Suprapubic skin (tissue), 4 donors: ENCODE measurements around the gene SLC16A8. TPM values are rescaled to one million over a fixed set of nuclear protein-coding genes. Genes with fewer than 3 reads are reported as not detected.
"Not testable (repeated sequence)": the region's sequence is repeated elsewhere in the genome, so short reads cannot be mapped to it uniquely, and the experiment has no call there.

Experiments
- DNase-seq, 2 donors: peaks; one replicate each; pipeline ENCODE4 v3.0.0-alpha.2; 2019; ENCODE audit warnings: low spot score in 2 of 2
- H3K27ac ChIP-seq: fragments of 200-600 bp; sonication (generic); one replicate; pipeline ENCODE4 v1.5.1; 2019
- H3K27me3 ChIP-seq: fragments of 200-600 bp; sonication (generic); one replicate; pipeline ENCODE4 v1.5.1; 2019
- H3K36me3 ChIP-seq: fragments of 200-600 bp; sonication (generic); one replicate; pipeline ENCODE4 v1.5.1; 2019
- H3K4me1 ChIP-seq: fragments of 200-600 bp; sonication (generic); one replicate; pipeline ENCODE4 v1.5.1; 2019
- H3K4me3 ChIP-seq: fragments of 200-600 bp; sonication (generic); one replicate; pipeline ENCODE4 v1.5.1; 2019; ENCODE audit warnings: mild to moderate bottlenecking
- H3K9me3 ChIP-seq: fragments of 200-600 bp; sonication (generic); one replicate; pipeline ENCODE4 v1.5.1; 2019
- CTCF ChIP-seq, 2 donors: fragments of 200-600 bp in 1 of 2; fragments of 450-650 bp in 1 of 2; sonication (generic) in 1 of 2; IDR thresholded peaks; one replicate each; pipeline ENCODE4 v1.5.1; 2016 to 2019; ENCODE audit warnings: antibody characterized with exemption in 2 of 2, mild to moderate bottlenecking in 1 of 2, moderate library complexity in 1 of 2
- EP300 ChIP-seq: sonication (generic); formaldehyde crosslinking; IDR thresholded peaks from one replicate; pipeline ENCODE4 v1.6.1; 2017; ENCODE audit warnings: antibody characterized with exemption
- POLR2A ChIP-seq, 2 donors: fragments of 450-650 bp; IDR thresholded peaks; one replicate each; pipeline ENCODE4 v1.6.1; 2017; ENCODE audit warnings: antibody characterized with exemption in 2 of 2, mild to moderate bottlenecking in 2 of 2, moderate library complexity in 2 of 2
- POLR2AphosphoS5 ChIP-seq, 3 donors: sonication (generic); formaldehyde crosslinking; IDR thresholded peaks; one replicate each; pipeline ENCODE4 v1.6.1; 2017; ENCODE audit warnings: antibody characterized with exemption in 3 of 3
- WGBS: methylation state at CpG from one replicate; pipeline ENCODE4 v1.1.5; 2018; 5-methylcytosine and 5-hydroxymethylcytosine counted together
- total RNA-seq, 4 donors: library from RNA; depleted of rRNA; stranded (reverse); fragments of >200 nt; gene quantifications; one replicate each; pipeline ENCODE4 v1.1.0, GENCODE V29; 2016

The SLC16A8 gene
- total RNA-seq, 4 donors from 2014 or later = not detected

- H3K4me1 ChIP-seq = peaks cover 28% of the 10 kb centered on the region
- peaks cover 7% of the 10 kb centered on the region for H3K36me3 ChIP-seq
- DNase-seq = no peak
- H3K27ac ChIP-seq = peak overlapping the region; percentile 26
- no peaks in the 10 kb centered on the region for H3K9me3 ChIP-seq
- peak overlapping the region; percentile 53 for H3K4me3 ChIP-seq
- H3K27me3 ChIP-seq = peaks cover 18% of the 10 kb centered on the region
- TF ChIP-seq EP300 (no peak), POLR2AphosphoS5 (IDR thresholded peaks at IDR 0.05) (peak in 1 of 3 donors; percentile 35)
- 0% methylated on average over 29 of the region's 110 CpGs for WGBS
Measured at GRCh38 chr22:38080850-38081635, 2.9 kb downstream of the SLC16A8 start.

GRCh38 chr22:38080474-38080849 is 3.5 kb downstream of the SLC16A8 start:
- Histone ChIP-seq H3K36me3 (peaks cover 4% of the 10 kb centered on the region), H3K27me3 (peaks cover 18% of the 10 kb centered on the region), H3K4me3 (peak overlapping the region; percentile 53), H3K27ac (no peak overlapping the region), H3K9me3 (no peaks in the 10 kb centered on the region), H3K4me1 (peaks cover 28% of the 10 kb centered on the region)
- 58% methylated on average over 7 of the region's 11 CpGs for WGBS
- DNase-seq = peak in 1 of 2 donors; percentile 49
- TF ChIP-seq CTCF (IDR thresholded peaks at IDR 0.05) (no peak), POLR2AphosphoS5 (IDR thresholded peaks at IDR 0.05) (no peak), EP300 (no peak), POLR2A (IDR thresholded peaks at IDR 0.05) (no peak)

- 87% methylated on average over 7 of the region's 7 CpGs for WGBS
- no peak for TF ChIP-seq CTCF (IDR thresholded peaks at IDR 0.05)
Measured at GRCh38 chr22:38079804-38080203, 4.2 kb downstream of the SLC16A8 start.

GRCh38 chr22:38079208-38079607 is 4.8 kb downstream of the SLC16A8 start:
- 100% methylated on average over 2 of the region's 2 CpGs for WGBS
- not testable (repeated sequence) for H3K4me3 ChIP-seq, DNase-seq, H3K9me3 ChIP-seq, H3K27ac ChIP-seq
- peaks cover 18% of the 10 kb centered on the region for H3K27me3 ChIP-seq
- H3K4me1 ChIP-seq = peaks cover 28% of the 10 kb centered on the region
- H3K36me3 ChIP-seq = peaks cover 14% of the 10 kb centered on the region

More at GRCh38 chr22:38079804-38080203, 4.2 kb downstream of the SLC16A8 start:
- DNase-seq = peak in 1 of 2 donors; percentile 49
- Histone ChIP-seq H3K9me3 (no peaks in the 10 kb centered on the region), H3K36me3 (peaks cover 8% of the 10 kb centered on the region), H3K4me1 (peaks cover 28% of the 10 kb centered on the region), H3K27me3 (peaks cover 18% of the 10 kb centered on the region), H3K27ac (no peak overlapping the region), H3K4me3 (no peak overlapping the region)

GRCh38 chr22:38078046-38078840 is 5.7 kb downstream of the SLC16A8 start:
- TF ChIP-seq POLR2AphosphoS5 (IDR thresholded peaks at IDR 0.05) = no peak
- TF ChIP-seq EP300 = no peak
- TF ChIP-seq POLR2A (IDR thresholded peaks at IDR 0.05) = no peak
- no peak for TF ChIP-seq CTCF (IDR thresholded peaks at IDR 0.05)
- Histone ChIP-seq H3K27ac (no peak overlapping the region), H3K36me3 (peaks cover 24% of the 10 kb centered on the region), H3K9me3 (no peaks in the 10 kb centered on the region), H3K4me3 (no peak overlapping the region), H3K27me3 (peaks cover 18% of the 10 kb centered on the region), H3K4me1 (peaks cover 28% of the 10 kb centered on the region)
- DNase-seq = no peak
- WGBS = 75% methylated on average over 16 of the region's 22 CpGs

- DNase-seq = no peak
- Histone ChIP-seq H3K36me3 (peaks cover 31% of the 10 kb centered on the region), H3K9me3 (no peaks in the 10 kb centered on the region), H3K27me3 (peaks cover 14% of the 10 kb centered on the region), H3K4me1 (peaks cover 23% of the 10 kb centered on the region), H3K27ac (no peak overlapping the region), H3K4me3 (no peak overlapping the region)
- TF ChIP-seq EP300 = no peak
- no peak for TF ChIP-seq CTCF (IDR thresholded peaks at IDR 0.05)
- TF ChIP-seq POLR2AphosphoS5 (IDR thresholded peaks at IDR 0.05) = no peak
- TF ChIP-seq POLR2A (IDR thresholded peaks at IDR 0.05) = no peak
- 87% methylated on average over 9 of the region's 14 CpGs for WGBS
Measured at GRCh38 chr22:38077595-38077994, 6.4 kb downstream of the SLC16A8 start.
